Body of pancreas (tissue), 4 donors: ENCODE measurements around the gene FLRT2. TPM values are rescaled to one million over a fixed set of nuclear protein-coding genes. Genes with fewer than 3 reads are reported as not detected.

ENCODE experiments used
- ATAC-seq: fragments of 150-250 bp; one replicate; pipeline ENCODE4 v1.9.1; 2016
- DNase-seq, 4 donors: peaks; one replicate each; pipeline ENCODE4 v3.0.0-alpha.2; 2019
- H3K27ac ChIP-seq, 4 donors: fragments of 200-600 bp; sonication (generic); 1 replicate in 3 of 4; 2 replicates in 1 of 4; pipeline versions ENCODE4 v1.5.1 to v1.6.1; 2016 to 2019; ENCODE audit warnings: mild to moderate bottlenecking in 1 of 4, mixed read lengths in 1 of 4, moderate library complexity in 1 of 4
- H3K27me3 ChIP-seq, 2 donors: fragments of 200-600 bp; sonication (generic); one replicate each; pipeline ENCODE4 v1.6.0; 2016; ENCODE audit warnings: mild to moderate bottlenecking in 1 of 2
- H3K36me3 ChIP-seq, 2 donors: fragments of 200-600 bp; sonication (generic); replicated peaks in 1 of 2; 2 replicates each; pipeline ENCODE4 v1.5.1; 2016; ENCODE audit warnings: low read depth in 2 of 2; ENCODE audit not compliant: insufficient read depth in 1 of 2
- H3K4me1 ChIP-seq: fragments of 200-600 bp; sonication (generic); one replicate; pipeline ENCODE4 v1.6.0; 2016
- H3K4me3 ChIP-seq, 2 donors: fragments of 200-600 bp; sonication (generic); 1 replicate in 1 of 2; 2 replicates in 1 of 2; pipeline ENCODE4 v1.5.1; 2016 to 2019
- H3K9me3 ChIP-seq, 3 donors: fragments of 200-600 bp; sonication (generic); 1 replicate in 2 of 3; 2 replicates in 1 of 3; pipeline ENCODE4 v1.5.1; 2016
- POLR2A ChIP-seq, 3 donors: fragments of 450-650 bp; IDR thresholded peaks; one replicate each; pipeline ENCODE4 v1.6.1; 2016; ENCODE audit warnings: antibody characterized with exemption in 3 of 3, mild to moderate bottlenecking in 2 of 3
- WGBS, 2 donors: methylation state at CpG; one replicate each; pipeline ENCODE4 v1.1.5; 2017; 5-methylcytosine and 5-hydroxymethylcytosine counted together
- intact Hi-C: fragments of 100-400 bp; cut with DNase I; formaldehyde crosslinking; loops from one replicate; pipeline ENCODE4 v1.15.1; 2023
- total RNA-seq, 2 donors: library from RNA; depleted of rRNA; stranded (reverse); fragments of >200 nt; gene quantifications; one replicate each; pipeline ENCODE4 v1.1.0, GENCODE V29; 2016
- TF ChIP-seq, protein P1 (sequence below), 7 experiments: fragments of 450-650 bp in 4 of 7; fragments of 200-600 bp in 3 of 7; sonication (generic) in 3 of 7; IDR thresholded peaks; one replicate each; pipeline ENCODE4 v1.5.1; 2016 to 2019; ENCODE audit warnings: antibody characterized with exemption in 7 of 7

The FLRT2 gene
- total RNA-seq, 2 donors from 2014 or later: 37.6 to 114 TPM

- intact Hi-C loops: no loop called here
- no peaks in the 10 kb centered on the region for H3K9me3 ChIP-seq
- no peaks in the 10 kb centered on the region for H3K27me3 ChIP-seq
- 58 to 70% methylated on average over 2 of the region's 2 CpGs for WGBS, 2 donors
- H3K27ac ChIP-seq: peak overlapping the region in 1 of 4 donors; percentile 20
- ATAC-seq (no peak), DNase-seq (no peak)
- peaks cover 0 to 7% of the 10 kb centered on the region in 2 donors for H3K36me3 ChIP-seq
- H3K4me1 ChIP-seq: peaks cover 55% of the 10 kb centered on the region
- no peak for TF ChIP-seq POLR2A (IDR thresholded peaks at IDR 0.05)
- TF ChIP-seq, protein P1, sequence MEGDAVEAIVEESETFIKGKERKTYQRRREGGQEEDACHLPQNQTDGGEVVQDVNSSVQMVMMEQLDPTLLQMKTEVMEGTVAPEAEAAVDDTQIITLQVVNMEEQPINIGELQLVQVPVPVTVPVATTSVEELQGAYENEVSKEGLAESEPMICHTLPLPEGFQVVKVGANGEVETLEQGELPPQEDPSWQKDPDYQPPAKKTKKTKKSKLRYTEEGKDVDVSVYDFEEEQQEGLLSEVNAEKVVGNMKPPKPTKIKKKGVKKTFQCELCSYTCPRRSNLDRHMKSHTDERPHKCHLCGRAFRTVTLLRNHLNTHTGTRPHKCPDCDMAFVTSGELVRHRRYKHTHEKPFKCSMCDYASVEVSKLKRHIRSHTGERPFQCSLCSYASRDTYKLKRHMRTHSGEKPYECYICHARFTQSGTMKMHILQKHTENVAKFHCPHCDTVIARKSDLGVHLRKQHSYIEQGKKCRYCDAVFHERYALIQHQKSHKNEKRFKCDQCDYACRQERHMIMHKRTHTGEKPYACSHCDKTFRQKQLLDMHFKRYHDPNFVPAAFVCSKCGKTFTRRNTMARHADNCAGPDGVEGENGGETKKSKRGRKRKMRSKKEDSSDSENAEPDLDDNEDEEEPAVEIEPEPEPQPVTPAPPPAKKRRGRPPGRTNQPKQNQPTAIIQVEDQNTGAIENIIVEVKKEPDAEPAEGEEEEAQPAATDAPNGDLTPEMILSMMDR (IDR thresholded peaks at IDR 0.05): no peak
- H3K4me3 ChIP-seq: no peak overlapping the region
Observed at GRCh38 chr14:85549697-85550096, 19.8 kb downstream of the FLRT2 start.

DNA sequence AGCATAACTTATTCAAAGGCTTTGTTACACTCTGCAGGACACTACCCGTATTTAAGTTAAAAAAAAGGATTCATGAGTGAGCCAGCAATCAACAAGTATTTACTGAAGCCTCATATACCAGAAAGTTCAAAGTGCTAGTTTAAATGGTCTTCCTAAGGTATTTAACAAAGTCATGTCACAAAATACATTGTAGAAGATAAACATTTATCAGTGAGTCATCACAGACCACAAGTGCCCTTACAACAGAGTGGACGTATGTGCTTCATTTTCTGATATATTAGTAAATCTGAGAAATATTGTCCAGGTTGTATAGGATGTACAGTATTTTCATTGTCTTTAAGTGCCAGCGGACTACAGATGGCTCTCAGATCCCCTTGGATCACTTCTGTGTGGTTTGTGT, 24.2 kb downstream of the FLRT2 start:
- 58 to 68% methylated on average over 3 of the region's 3 CpGs for WGBS, 2 donors
- DNase-seq (no peak), ATAC-seq (no peak)
- Histone ChIP-seq H3K4me3 (no peak overlapping the region), H3K27me3 (no peaks in the 10 kb centered on the region), H3K36me3 (peaks cover 0 to 7% of the 10 kb centered on the region in 2 donors), H3K4me1 (peaks cover 16% of the 10 kb centered on the region), H3K9me3 (no peaks in the 10 kb centered on the region), H3K27ac (no peak overlapping the region)
- intact Hi-C loops: no loop called here
- TF ChIP-seq, protein P1 (IDR thresholded peaks at IDR 0.05): no peak
- no peak for TF ChIP-seq POLR2A (IDR thresholded peaks at IDR 0.05)

- intact Hi-C loops: no loop called here
- 95 to 100% methylated on average over 1 of the region's 1 CpG for WGBS, 2 donors
- Histone ChIP-seq H3K36me3 (peaks cover 5 to 7% of the 10 kb centered on the region in 2 donors), H3K27me3 (no peaks in the 10 kb centered on the region), H3K9me3 (no peaks in the 10 kb centered on the region), H3K27ac (no peak overlapping the region), H3K4me1 (peaks cover 11% of the 10 kb centered on the region), H3K4me3 (no peak overlapping the region)
- ATAC-seq (no peak), DNase-seq (no peak)
- no peak for TF ChIP-seq POLR2A (IDR thresholded peaks at IDR 0.05)
- TF ChIP-seq, protein P1 (IDR thresholded peaks at IDR 0.05): no peak
Observed at GRCh38 chr14:85556267-85556666, 26.3 kb downstream of the FLRT2 start.

- Histone ChIP-seq H3K27me3 (no peaks in the 10 kb centered on the region), H3K4me3 (no peak overlapping the region), H3K36me3 (peaks cover 7 to 12% of the 10 kb centered on the region in 2 donors), H3K27ac (no peak overlapping the region), H3K9me3 (no peaks in the 10 kb centered on the region), H3K4me1 (peaks cover 6% of the 10 kb centered on the region)
- ATAC-seq: no peak
- TF ChIP-seq, protein P1 (IDR thresholded peaks at IDR 0.05): no peak
- no peak for TF ChIP-seq POLR2A (IDR thresholded peaks at IDR 0.05)
- no peak for DNase-seq
- 42 to 45% methylated on average over 2 of the region's 2 CpGs for WGBS, 2 donors
- intact Hi-C loops: no loop called here
Observed at GRCh38 chr14:85558505-85558904, 28.6 kb downstream of the FLRT2 start.

- TF ChIP-seq, protein P1 (IDR thresholded peaks at IDR 0.05): no peak
- TF ChIP-seq POLR2A (IDR thresholded peaks at IDR 0.05): no peak
- H3K4me3 ChIP-seq: no peak overlapping the region
- DNase-seq: no peak
- peaks cover 3 to 12% of the 10 kb centered on the region in 2 donors for H3K36me3 ChIP-seq
- intact Hi-C loops: no loop called here
- peaks cover 36% of the 10 kb centered on the region for H3K4me1 ChIP-seq
- H3K27ac ChIP-seq: peak overlapping the region in 2 of 4 donors; percentile 42 to 62
- H3K27me3 ChIP-seq: no peaks in the 10 kb centered on the region
- ATAC-seq: no peak
- H3K9me3 ChIP-seq: no peaks in the 10 kb centered on the region
- 63 to 66% methylated on average over 5 of the region's 5 CpGs for WGBS, 2 donors
Observed at GRCh38 chr14:85562630-85563029, 32.7 kb downstream of the FLRT2 start.
